GM21526 (cell line): Measurements from ENCODE around the gene HYLS1.
"Not testable (repeated sequence)": the region's sequence is repeated elsewhere in the genome, so short reads cannot be mapped to it uniquely, and the experiment has no call there.

Experiments
- ATAC-seq: cut with Tn5 transposase; IDR thresholded peaks from one replicate; pipeline ENCODE4 v1.9.1; 2021; ENCODE audit warnings: moderate library complexity; ENCODE audit not compliant: unreplicated experiment, low FRiP score

Gene HYLS1

DNA sequence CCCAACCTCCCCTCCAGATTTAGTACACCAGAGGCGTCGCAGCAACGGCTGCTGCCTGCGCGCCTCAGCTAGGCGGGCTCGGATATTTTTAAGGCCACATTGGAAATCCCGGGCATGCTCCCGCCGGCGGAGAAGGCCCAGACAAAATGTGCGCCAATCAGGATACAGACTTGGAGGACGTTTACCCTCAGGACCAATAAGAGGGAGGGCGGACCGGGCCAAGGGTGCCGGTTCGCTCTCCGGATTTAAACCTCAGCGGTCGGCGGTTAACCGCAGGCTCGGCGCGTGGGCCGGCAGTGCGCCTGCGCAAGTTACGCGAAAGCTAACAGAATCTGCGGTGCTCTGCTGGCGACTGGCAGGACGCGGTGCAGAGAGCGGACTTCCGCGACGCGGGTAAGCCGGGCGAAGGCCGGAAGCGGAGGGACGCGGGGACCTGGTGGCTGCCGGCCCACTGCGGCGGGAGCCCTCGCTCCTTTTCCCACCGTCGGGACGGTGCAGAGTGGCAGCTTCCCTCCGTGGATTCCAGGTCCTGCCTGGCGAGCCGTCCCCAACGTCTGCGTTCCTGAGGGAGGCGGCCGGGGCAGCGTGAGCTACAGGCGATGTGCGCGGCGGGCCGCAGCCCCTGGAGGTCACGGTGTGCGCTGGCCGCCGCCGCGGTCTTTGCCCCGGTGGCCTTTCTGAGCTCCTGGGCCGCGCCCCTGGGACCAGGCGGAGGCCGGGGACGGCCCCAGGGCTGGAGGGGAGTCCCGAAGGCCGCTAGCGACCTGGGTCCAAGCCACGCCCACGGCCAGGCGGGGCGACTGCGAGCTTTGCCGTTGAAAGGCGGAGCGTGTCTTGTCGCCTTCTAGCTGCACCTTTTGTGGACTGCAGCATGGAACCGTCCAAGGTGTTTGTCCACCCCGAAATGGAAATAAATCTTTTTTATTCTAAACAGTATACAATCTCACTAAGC, at the start of gene HYLS1:
Gene HYLS1, plus strand, starts transcription at position 296 of the 952 bp plus-strand sequence. CDS start 11,701 bp downstream, outside the sequence.
- ATAC-seq: peak; percentile 89

GRCh38 chr11:125842321-125842948, 45.0 kb upstream of the HYLS1 start:
- no peak for ATAC-seq

DNA sequence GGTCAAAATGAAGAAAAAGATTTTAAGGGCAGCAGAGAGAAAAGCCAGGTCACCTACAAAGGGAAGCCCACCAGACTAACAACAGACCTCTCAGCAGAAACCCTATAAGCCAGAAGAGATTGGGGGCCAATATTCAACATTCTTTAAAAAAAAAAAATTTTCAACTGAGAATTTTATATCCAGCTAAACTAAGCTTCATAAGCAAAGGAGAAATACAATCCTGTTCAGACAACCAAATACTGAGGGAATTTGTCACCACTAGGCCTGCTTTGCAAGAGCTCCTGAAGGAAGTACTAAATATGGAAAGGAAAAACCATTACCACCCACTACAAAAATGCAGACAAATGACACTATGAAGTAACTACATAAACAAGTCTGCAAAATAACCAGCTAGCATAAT, 41.3 kb upstream of the HYLS1 start:
- ATAC-seq: no peak

DNA sequence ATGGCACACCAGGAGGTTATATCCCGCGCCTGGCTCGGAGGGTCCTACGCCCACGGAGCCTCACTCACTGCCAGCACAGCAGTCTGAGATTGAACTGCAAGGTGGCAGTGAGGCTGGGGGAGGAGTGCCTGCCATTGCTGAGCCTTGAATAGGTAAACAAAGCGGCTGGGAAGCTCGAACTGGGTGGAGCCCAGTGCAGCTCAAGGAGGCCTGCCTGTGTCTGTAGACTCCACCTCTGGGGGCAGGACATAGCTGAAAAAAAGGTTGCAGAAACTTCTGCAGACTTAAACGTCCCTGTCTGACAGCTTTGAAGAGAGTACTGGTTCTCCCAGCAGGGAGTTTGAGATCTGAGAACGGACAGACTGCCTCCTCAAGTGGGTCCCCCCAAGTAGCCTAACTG, 29.8 kb upstream of the HYLS1 start:
- ATAC-seq: not testable (repeated sequence)

DNA sequence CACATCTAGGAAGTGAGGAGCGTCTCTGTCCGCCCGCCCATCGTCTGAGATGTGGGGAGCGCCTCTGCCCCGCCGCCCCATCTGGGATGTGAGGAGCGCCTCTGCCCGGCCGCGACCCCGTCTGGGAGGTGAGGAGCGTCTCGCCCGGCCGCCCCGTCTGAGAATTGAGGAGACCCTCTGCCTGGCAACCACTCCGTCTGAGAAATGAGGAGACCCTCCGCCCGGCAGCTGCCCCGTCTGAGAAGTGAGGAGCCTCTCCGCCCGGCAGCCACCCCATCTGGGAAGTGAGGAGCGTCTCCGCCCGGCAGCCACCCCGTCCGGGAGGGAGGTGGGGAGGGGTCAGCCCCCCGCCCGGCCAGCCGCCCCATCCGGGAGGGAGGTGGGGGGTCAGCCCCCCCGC, 24.7 kb upstream of the HYLS1 start:
- not testable (repeated sequence) for ATAC-seq

GRCh38 chr11:125865354-125865753, 22.1 kb upstream of the HYLS1 start:
- not testable (repeated sequence) for ATAC-seq

DNA sequence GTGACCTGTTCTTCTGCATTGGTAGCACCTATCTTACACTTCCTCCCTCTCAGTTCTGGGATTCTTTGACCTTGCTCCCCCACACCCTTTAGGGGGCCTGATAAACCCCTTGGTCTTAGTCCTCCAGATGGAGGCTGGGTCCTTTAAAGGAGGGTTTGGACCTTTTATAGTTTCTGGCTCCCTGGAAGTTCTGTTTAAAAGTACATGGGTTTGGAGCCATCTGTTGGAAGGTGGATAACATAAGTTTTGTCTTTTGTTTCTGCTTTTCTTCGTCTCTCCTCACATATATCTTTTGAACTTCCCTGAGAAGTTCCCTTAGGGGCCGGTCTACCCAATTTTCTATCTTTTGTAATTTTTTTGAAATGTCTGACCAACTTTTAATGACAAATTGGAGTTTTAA, 17.9 kb upstream of the HYLS1 start:
- ATAC-seq: no peak

- ATAC-seq: no peak
Observed at GRCh38 chr11:125871391-125872137, 15.9 kb upstream of the HYLS1 start.

GRCh38 chr11:125872138-125872491, 15.4 kb upstream of the HYLS1 start:
- ATAC-seq: no peak

DNA sequence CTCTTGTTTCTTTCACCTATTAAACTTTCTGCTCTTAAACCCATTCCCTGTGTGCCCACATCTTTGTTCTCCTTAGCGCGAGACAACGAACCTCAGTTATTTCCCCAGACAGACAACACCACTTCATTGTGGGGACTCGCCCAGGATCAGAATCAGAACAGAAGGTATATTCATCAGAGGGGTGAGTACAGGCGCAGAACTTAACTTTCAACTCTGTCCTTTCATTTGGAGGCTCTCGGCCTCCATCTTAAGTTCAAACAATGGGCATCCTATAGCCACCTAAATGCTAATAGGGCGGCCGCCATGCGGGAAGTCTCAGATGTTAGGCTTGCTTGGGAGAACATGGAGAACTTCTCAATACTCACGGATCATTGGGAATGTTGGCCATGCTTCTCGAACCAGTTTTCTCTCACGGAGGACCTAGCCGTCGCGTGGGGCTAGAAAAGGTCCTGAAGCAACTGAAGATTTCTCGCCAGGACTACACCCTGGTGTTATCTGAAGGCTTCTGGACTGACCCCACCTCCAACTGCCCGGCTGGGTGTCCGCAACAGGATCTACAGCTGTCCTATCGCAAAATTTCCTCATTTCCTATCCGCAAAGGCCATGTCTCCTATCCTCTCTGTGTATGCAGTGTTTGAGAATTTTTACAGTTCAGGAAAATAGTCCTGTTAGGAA, 13.4 kb upstream of the HYLS1 start:
- ATAC-seq: no peak

- no peak for ATAC-seq
Observed at GRCh38 chr11:125874556-125875124, 12.8 kb upstream of the HYLS1 start.

- no peak for ATAC-seq
Observed at GRCh38 chr11:125881291-125881690, 6.2 kb upstream of the HYLS1 start.

DNA sequence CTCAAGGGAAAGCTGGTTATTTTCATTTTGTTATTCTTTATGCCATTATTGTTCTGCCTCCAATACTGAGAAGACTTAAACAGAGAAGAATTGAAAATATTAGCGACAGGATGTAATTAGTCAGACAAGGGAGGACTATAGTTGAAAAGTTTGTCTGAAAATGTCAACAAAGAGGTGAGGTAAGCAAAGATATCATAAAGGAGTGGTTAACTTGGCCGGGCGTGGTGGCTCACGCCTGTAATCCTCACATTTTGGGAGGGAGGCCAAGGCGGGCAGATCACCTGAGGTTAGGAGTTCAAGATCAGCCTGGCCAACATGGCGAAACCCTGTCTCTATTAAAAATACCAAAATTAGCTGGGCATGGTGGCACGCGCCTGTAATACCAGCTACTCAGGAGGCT, 4.1 kb upstream of the HYLS1 start:
- no peak for ATAC-seq

- ATAC-seq: peak; percentile 9
Observed at GRCh38 chr11:125886997-125887372, 483 bp upstream of the HYLS1 start.

GRCh38 chr11:125890447-125891100, 3.1 kb downstream of the HYLS1 start:
- ATAC-seq: no peak

- no peak for ATAC-seq
Observed at GRCh38 chr11:125892071-125892470, 4.6 kb downstream of the HYLS1 start.

GRCh38 chr11:125892994-125893393, 5.5 kb downstream of the HYLS1 start:
- ATAC-seq: no peak

GRCh38 chr11:125901872-125902271, 14.4 kb downstream of the HYLS1 start:
- no peak for ATAC-seq

GRCh38 chr11:125902277-125902926, 14.9 kb downstream of the HYLS1 start:
- peak; percentile 12 for ATAC-seq
